Tibial nerve (tissue), 4 donors: ENCODE data around the gene RYK.
"Not testable (repeated sequence)": the region's sequence is repeated elsewhere in the genome, so short reads cannot be mapped to it uniquely, and the experiment has no call there.

Experiments used
- CTCF ChIP-seq, 5 experiments: fragments of 200-600 bp in 3 of 5; fragments of 450-650 bp in 2 of 5; sonication (generic) in 3 of 5; IDR thresholded peaks; one replicate each; pipeline ENCODE4 v1.5.1; 2016 to 2019; ENCODE audit warnings: antibody characterized with exemption in 5 of 5, mild to moderate bottlenecking in 3 of 5, moderate library complexity in 2 of 5
- EP300 ChIP-seq, 2 donors: sonication (generic); formaldehyde crosslinking; IDR thresholded peaks; one replicate each; pipeline ENCODE4 v1.6.1; 2017; ENCODE audit warnings: antibody characterized with exemption in 2 of 2, mild to moderate bottlenecking in 1 of 2
- POLR2A ChIP-seq, 2 donors: fragments of 450-650 bp; IDR thresholded peaks; one replicate each; pipeline ENCODE4 v1.6.1; 2017; ENCODE audit warnings: antibody characterized with exemption in 2 of 2, mild to moderate bottlenecking in 2 of 2, moderate library complexity in 2 of 2

DNA sequence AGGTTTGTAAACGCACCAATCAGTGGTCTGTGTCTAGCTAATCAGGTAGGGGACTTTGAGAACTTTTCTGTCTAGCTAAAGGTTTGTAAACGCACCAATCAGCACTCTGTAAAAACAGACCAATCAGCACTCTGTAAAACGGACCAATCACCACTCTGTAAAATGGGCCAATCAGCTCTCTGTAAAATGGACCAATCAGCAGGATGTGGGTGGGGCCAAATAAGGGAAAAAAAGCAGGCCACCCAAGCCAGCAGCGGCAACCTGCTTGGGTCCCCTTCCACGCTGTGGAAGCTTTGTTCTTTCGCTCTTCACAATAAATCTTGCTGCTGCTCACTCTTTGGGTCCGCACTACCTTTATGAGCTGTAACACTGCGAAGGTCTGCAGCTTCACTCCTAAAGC lies 50.8 kb downstream of the RYK start:
- not testable (repeated sequence) for TF ChIP-seq EP300, POLR2A, CTCF (IDR thresholded peaks at IDR 0.05)
